HepG2 (cell line): ENCODE measurements around the gene RASGRF1.
A peak's percentile ranks its signal among the peaks of the same experiment; 100 is the strongest.

Experiments
- EP300 ChIP-seq, 3 experiments: sonication (generic) in 1 of 3; formaldehyde crosslinking in 1 of 3; IDR thresholded peaks; 2 replicates each; pipeline versions ENCODE4 v1.5.1 to v1.6.1; 2011 to 2020; ENCODE audit warnings: low read depth in 2 of 3, low read length in 2 of 3, borderline replicate concordance in 1 of 3, improper control_type of control experiment in 1 of 3, mild to moderate bottlenecking in 1 of 3, missing genetic modification reagents in 1 of 3, moderate library complexity in 1 of 3
- FIP1L1 ChIP-seq: fragments of 200-400 bp; formaldehyde crosslinking; IDR thresholded peaks from 2 replicates; pipeline ENCODE4 v1.6.1; 2018; ENCODE audit warnings: low read depth, mild to moderate bottlenecking, low read length, moderate library complexity, borderline replicate concordance; ENCODE audit not compliant: insufficient read depth
- JUN ChIP-seq: sonication (generic); formaldehyde crosslinking; IDR thresholded peaks from 2 replicates; pipeline ENCODE4 v1.4.0; 2020; ENCODE audit warnings: mild to moderate bottlenecking, missing genetic modification reagents
- JUND ChIP-seq: sonication (generic); formaldehyde crosslinking; IDR thresholded peaks from 2 replicates; pipeline ENCODE4 v1.8.0; 2022; ENCODE audit warnings: mild to moderate bottlenecking, missing genetic modification reagents
- MIER3 ChIP-seq: IDR thresholded peaks from 2 replicates; pipeline ENCODE4 v1.6.1; 2016; ENCODE audit warnings: missing compliant biosample characterization, borderline replicate concordance
- POLR2AphosphoS5 ChIP-seq: IDR thresholded peaks from 2 replicates; pipeline ENCODE4 v1.6.1; 2012; ENCODE audit warnings: low read depth, low read length
- RAD21 ChIP-seq: fragments of 450-650 bp; formaldehyde crosslinking; IDR thresholded peaks from 2 replicates; pipeline ENCODE4 v1.5.0; 2020; ENCODE audit warnings: mild to moderate bottlenecking
- ZNF550 ChIP-seq: sonication (generic); formaldehyde crosslinking; IDR thresholded peaks from 2 replicates; pipeline ENCODE4 v1.4.0; 2020; ENCODE audit warnings: mild to moderate bottlenecking, missing genetic modification reagents, borderline replicate concordance
- ZZZ3 ChIP-seq: sonication (generic); formaldehyde crosslinking; IDR thresholded peaks from 2 replicates; pipeline ENCODE4 v1.4.0; 2020; ENCODE audit warnings: missing genetic modification reagents, mild to moderate bottlenecking, borderline replicate concordance
- TF ChIP-seq, protein P1 (sequence below): sonication (generic); formaldehyde crosslinking; IDR thresholded peaks from 2 replicates; pipeline ENCODE4 v1.4.0; 2020; ENCODE audit warnings: missing genetic modification reagents
- TF ChIP-seq, protein P2 (sequence below): sonication (generic); formaldehyde crosslinking; IDR thresholded peaks from 2 replicates; pipeline ENCODE4 v1.9.0; 2022; ENCODE audit warnings: missing genetic modification reagents, mild to moderate bottlenecking, borderline replicate concordance
- TF ChIP-seq, protein P3 (sequence below): sonication (generic); formaldehyde crosslinking; IDR thresholded peaks from 2 replicates; pipeline ENCODE4 v1.5.0; 2020; ENCODE audit warnings: mild to moderate bottlenecking, missing genetic modification reagents, moderate library complexity
- TF ChIP-seq, protein P4 (sequence below): IDR thresholded peaks from 2 replicates; pipeline ENCODE4 v1.6.1; 2012; ENCODE audit warnings: low read depth, low read length, improper control_type of control experiment

DNA sequence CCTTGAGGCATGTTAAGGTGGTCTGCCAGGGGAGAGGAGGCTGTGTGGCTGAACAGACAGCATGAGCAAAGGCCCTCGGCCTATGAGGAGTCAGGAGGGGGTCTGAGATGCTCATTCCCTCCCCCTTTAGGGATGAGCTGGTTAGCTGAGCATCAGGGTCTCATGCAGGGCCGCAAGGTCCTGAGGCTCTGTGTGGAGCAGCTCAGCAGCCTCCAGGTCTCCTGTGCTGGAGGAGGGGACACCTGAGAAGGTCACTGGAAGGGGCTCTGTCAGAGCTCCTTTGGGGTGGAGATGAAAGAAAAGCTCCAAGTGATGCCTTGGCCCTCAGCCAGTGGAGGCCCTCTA is 67.1 kb downstream of the RASGRF1 start:
- no peak for TF ChIP-seq RAD21
- TF ChIP-seq, protein P1, sequence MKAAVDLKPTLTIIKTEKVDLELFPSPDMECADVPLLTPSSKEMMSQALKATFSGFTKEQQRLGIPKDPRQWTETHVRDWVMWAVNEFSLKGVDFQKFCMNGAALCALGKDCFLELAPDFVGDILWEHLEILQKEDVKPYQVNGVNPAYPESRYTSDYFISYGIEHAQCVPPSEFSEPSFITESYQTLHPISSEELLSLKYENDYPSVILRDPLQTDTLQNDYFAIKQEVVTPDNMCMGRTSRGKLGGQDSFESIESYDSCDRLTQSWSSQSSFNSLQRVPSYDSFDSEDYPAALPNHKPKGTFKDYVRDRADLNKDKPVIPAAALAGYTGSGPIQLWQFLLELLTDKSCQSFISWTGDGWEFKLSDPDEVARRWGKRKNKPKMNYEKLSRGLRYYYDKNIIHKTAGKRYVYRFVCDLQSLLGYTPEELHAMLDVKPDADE = no peak
- no peak for TF ChIP-seq MIER3 (CRISPR knock-in tag)
- TF ChIP-seq, protein P2, sequence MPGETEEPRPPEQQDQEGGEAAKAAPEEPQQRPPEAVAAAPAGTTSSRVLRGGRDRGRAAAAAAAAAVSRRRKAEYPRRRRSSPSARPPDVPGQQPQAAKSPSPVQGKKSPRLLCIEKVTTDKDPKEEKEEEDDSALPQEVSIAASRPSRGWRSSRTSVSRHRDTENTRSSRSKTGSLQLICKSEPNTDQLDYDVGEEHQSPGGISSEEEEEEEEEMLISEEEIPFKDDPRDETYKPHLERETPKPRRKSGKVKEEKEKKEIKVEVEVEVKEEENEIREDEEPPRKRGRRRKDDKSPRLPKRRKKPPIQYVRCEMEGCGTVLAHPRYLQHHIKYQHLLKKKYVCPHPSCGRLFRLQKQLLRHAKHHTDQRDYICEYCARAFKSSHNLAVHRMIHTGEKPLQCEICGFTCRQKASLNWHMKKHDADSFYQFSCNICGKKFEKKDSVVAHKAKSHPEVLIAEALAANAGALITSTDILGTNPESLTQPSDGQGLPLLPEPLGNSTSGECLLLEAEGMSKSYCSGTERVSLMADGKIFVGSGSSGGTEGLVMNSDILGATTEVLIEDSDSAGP (CRISPR knock-in tag) = peak; percentile 7; the same call in 1 of the 2 replicates
- TF ChIP-seq FIP1L1 = no peak
- TF ChIP-seq, protein P3, sequence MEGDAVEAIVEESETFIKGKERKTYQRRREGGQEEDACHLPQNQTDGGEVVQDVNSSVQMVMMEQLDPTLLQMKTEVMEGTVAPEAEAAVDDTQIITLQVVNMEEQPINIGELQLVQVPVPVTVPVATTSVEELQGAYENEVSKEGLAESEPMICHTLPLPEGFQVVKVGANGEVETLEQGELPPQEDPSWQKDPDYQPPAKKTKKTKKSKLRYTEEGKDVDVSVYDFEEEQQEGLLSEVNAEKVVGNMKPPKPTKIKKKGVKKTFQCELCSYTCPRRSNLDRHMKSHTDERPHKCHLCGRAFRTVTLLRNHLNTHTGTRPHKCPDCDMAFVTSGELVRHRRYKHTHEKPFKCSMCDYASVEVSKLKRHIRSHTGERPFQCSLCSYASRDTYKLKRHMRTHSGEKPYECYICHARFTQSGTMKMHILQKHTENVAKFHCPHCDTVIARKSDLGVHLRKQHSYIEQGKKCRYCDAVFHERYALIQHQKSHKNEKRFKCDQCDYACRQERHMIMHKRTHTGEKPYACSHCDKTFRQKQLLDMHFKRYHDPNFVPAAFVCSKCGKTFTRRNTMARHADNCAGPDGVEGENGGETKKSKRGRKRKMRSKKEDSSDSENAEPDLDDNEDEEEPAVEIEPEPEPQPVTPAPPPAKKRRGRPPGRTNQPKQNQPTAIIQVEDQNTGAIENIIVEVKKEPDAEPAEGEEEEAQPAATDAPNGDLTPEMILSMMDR = no peak
- TF ChIP-seq ZZZ3 (CRISPR knock-in tag) = no peak
- TF ChIP-seq, protein P4, sequence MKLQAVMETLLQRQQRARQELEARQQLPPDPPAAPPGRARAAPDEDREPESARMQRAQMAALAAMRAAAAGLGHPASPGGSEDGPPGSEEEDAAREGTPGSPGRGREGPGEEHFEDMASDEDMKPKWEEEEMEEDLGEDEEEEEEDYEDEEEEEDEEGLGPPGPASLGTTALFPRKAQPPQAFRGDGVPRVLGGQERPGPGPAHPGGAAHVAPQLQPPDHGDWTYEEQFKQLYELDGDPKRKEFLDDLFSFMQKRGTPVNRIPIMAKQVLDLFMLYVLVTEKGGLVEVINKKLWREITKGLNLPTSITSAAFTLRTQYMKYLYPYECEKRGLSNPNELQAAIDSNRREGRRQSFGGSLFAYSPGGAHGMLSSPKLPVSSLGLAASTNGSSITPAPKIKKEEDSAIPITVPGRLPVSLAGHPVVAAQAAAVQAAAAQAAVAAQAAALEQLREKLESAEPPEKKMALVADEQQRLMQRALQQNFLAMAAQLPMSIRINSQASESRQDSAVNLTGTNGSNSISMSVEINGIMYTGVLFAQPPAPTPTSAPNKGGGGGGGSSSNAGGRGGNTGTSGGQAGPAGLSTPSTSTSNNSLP = no peak
- TF ChIP-seq EP300 (IDR thresholded peaks at IDR 0.05; ENCODE audit: low read depth in 2 of 2, low read length in 2 of 2) = no peak
- TF ChIP-seq EP300 (CRISPR knock-in tag; IDR thresholded peaks at IDR 0.05; ENCODE audit: borderline replicate concordance) = no peak
- no peak for TF ChIP-seq ZNF550 (CRISPR knock-in tag)
- TF ChIP-seq POLR2AphosphoS5 = no peak
- no peak for TF ChIP-seq JUN (CRISPR knock-in tag)
- TF ChIP-seq JUND (CRISPR knock-in tag) = no peak
